MM.1S (cell line): ENCODE results near the gene RAPGEFL1.
"Not testable (repeated sequence)": the region's sequence is repeated elsewhere in the genome, so short reads cannot be mapped to it uniquely, and the experiment has no call there.

Source experiments
- DNase-seq: peaks from one replicate; pipeline ENCODE4 v3.0.0-alpha.2; 2015
- H2AFZ ChIP-seq: fragments of 300-600 bp; sonication (generic); 2 replicates; pipeline ENCODE4 v1.6.0; 2016; ENCODE audit warnings: antibody characterized with exemption, low read length
- H3F3A ChIP-seq: fragments of 300-600 bp; sonication (generic); 2 replicates; pipeline ENCODE4 v1.6.1; 2016; ENCODE audit warnings: mild to moderate bottlenecking, antibody characterized with exemption, low read length, moderate library complexity, mixed read lengths; ENCODE audit not compliant: insufficient read depth
- H3K27ac ChIP-seq: fragments of 300-600 bp; sonication (generic); 2 replicates; pipeline ENCODE4 v1.5.1; 2016; ENCODE audit warnings: mild to moderate bottlenecking, low read length
- H3K27me3 ChIP-seq: fragments of 300-600 bp; sonication (generic); replicated peaks from 2 replicates; pipeline ENCODE4 v1.6.0; 2016; ENCODE audit warnings: low read length; ENCODE audit not compliant: insufficient read depth
- H3K36me3 ChIP-seq: fragments of 300-600 bp; sonication (generic); replicated peaks from 2 replicates; pipeline ENCODE4 v1.6.1; 2016; ENCODE audit warnings: mild to moderate bottlenecking, low read length, mixed read lengths; ENCODE audit not compliant: insufficient read depth
- H3K4me1 ChIP-seq: fragments of 300-600 bp; sonication (generic); 2 replicates; pipeline ENCODE4 v1.6.1; 2016; ENCODE audit warnings: low read length, mixed read lengths
- H3K4me2 ChIP-seq: fragments of 300-600 bp; sonication (generic); 2 replicates; pipeline ENCODE4 v1.6.0; 2016; ENCODE audit warnings: low read depth, low read length
- H3K4me3 ChIP-seq: fragments of 300-600 bp; sonication (generic); 2 replicates; pipeline ENCODE4 v1.5.1; 2016; ENCODE audit warnings: low read length, mixed read lengths
- H3K79me2 ChIP-seq: fragments of 300-600 bp; sonication (generic); 2 replicates; pipeline ENCODE4 v1.6.1; 2016; ENCODE audit warnings: mixed run types, low read length, mixed read lengths
- H3K9ac ChIP-seq: fragments of 300-600 bp; sonication (generic); 2 replicates; pipeline ENCODE4 v1.6.1; 2016; ENCODE audit warnings: low read length, mixed read lengths
- H3K9me2 ChIP-seq: fragments of 300-600 bp; sonication (generic); replicated peaks from 2 replicates; pipeline ENCODE4 v1.6.1; 2016; ENCODE audit warnings: mild to moderate bottlenecking, low read length, mixed read lengths; ENCODE audit not compliant: insufficient read depth
- H3K9me3 ChIP-seq: fragments of 300-600 bp; sonication (generic); replicated peaks from 2 replicates; pipeline ENCODE4 v1.6.1; 2016; ENCODE audit warnings: mild to moderate bottlenecking, low read length, mixed read lengths; ENCODE audit not compliant: insufficient read depth
- H4K20me1 ChIP-seq: fragments of 300-600 bp; sonication (generic); 2 replicates; pipeline ENCODE4 v1.6.1; 2016; ENCODE audit warnings: mild to moderate bottlenecking, low read length, moderate library complexity, mixed read lengths; ENCODE audit not compliant: insufficient read depth
- CTCF ChIP-seq: fragments of 300-600 bp; sonication (generic); IDR thresholded peaks from 2 replicates; pipeline ENCODE4 v1.5.1; 2016; ENCODE audit warnings: antibody characterized with exemption, low read length, mixed read lengths
- EZH2 ChIP-seq: fragments of 300-600 bp; sonication (generic); optimal IDR thresholded peaks from 2 replicates; pipeline ENCODE3; 2017; ENCODE audit warnings: low read depth, mild to moderate bottlenecking, antibody characterized with exemption, low read length, mixed read lengths
- EZH2phosphoT487 ChIP-seq: fragments of 300-600 bp; sonication (generic); IDR thresholded peaks from 2 replicates; pipeline ENCODE4 v1.6.1; 2018; ENCODE audit warnings: antibody characterized with exemption, low read length

Gene RAPGEFL1

DNA sequence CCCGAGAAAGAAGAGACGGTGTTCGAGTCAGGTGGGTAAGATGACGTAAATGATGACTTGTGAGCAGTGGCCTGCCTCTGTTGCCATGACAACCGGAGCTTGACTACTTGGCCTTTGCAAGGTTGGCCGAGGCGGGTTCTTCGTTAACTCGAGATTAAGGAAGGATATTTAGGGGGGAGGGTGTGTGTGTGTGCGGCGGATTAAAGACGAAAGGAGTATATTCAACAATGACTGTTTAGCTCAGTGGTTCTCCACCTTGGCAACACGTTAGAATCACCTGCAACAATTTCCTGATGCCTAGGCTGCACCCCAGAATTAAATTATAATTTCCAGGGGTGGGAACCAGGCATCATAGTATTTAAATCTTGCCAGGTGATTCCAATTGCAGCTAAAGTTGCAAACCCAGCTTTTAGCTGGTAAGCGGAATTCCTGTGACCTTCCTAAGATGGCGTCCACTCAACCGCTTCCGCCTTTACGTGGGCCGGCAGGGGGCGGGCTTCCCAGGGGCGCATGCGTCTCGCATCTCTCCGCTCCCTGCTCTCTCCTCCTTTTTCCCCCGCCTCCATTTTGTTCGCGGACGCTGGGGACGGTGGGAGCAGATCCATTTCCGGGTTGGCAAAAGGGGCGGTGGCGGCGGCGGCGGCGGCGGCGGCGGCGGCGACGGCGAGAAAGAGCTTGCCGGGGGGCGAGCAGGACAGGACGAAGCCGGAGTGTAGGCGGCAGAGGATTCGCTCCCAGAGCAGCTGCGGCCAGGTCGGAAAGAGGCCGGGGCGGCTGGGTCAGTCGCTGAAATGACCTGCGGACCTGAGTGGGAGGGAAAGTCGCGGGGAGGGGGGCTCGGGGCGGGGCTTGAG is 41.7 kb downstream of the RAPGEFL1 start, which contains the start of gene WIPF2:
Gene WIPF2, plus strand, starts transcription at position 565 of the 854 bp plus-strand sequence. CDS start 37,156 bp downstream, outside the sequence.
- H3K4me2 ChIP-seq = peak within 1 kb of the TSS; percentile 84
- peaks cover 33% of the 10 kb centered on the region for H3K79me2 ChIP-seq
- no peaks in the 10 kb centered on the region; the same call in 1 of the 2 replicates for H3K4me1 ChIP-seq
- H3K9ac ChIP-seq = peak within 1 kb of the TSS; percentile 71
- no peaks in the 10 kb centered on the region for H3K27me3 ChIP-seq
- H3K9me3 ChIP-seq = no peaks in the 10 kb centered on the region
- peak; percentile 95 for DNase-seq
- H3K9me2 ChIP-seq = no peaks in the 10 kb centered on the region
- peak within 1 kb of the TSS; percentile 96 for H2AFZ ChIP-seq
- no peaks in the 10 kb centered on the region for H4K20me1 ChIP-seq
- TF ChIP-seq CTCF = peak; percentile 44
- no peak for TF ChIP-seq EZH2
- H3K4me3 ChIP-seq = peak within 1 kb of the TSS; percentile 97
- H3K27ac ChIP-seq = peak within 1 kb of the TSS; percentile 78
- no peaks in the 10 kb centered on the region for H3K36me3 ChIP-seq
- H3F3A ChIP-seq = no peaks in the 10 kb centered on the region

DNA sequence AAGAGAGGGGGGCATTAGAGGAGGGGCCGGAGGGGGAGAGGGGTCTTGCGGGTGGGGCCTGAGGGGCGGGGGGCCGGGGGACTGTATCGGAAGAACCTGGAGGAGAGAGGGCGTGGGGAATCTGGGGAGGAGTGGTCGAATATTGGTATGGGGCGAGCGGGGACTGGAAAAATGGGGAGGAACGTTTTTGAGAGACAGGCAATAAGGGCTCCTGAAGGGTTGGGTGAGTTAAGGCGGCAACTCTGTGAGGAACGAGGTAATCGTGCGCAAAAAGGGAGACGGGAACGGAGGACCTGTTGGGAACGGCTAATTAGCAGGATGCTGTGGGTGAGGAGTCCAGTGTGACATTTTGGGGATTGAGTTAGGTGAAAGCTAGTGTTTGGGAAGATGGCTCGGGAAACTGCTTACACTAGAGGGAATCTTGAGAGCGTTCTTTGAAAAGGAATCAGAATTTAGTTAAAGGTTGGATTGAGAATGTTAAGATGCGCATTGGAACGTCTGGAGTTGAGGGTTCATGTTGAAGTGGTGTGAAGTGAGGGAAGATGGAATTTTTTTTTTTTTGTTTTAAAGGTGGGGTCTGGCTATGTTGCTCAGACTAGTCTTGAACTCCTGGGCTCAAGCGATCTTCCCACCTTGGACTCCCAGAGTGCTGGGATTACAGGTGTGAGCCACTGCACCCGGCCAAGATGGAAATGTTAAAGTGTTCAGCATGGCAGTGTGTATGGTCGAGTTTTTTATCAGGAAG is 42.5 kb downstream of the RAPGEFL1 start:
- no peak for DNase-seq
- no peaks in the 10 kb centered on the region for H3F3A ChIP-seq
- H3K27me3 ChIP-seq = no peaks in the 10 kb centered on the region
- peaks cover 37% of the 10 kb centered on the region for H3K79me2 ChIP-seq
- peak overlapping the region; percentile 84 for H3K4me2 ChIP-seq
- peak overlapping the region; percentile 71 for H3K9ac ChIP-seq
- TF ChIP-seq EZH2phosphoT487 = no peak
- no peak for TF ChIP-seq EZH2
- no peak for TF ChIP-seq CTCF
- peak overlapping the region; percentile 97 for H3K4me3 ChIP-seq
- peak overlapping the region; percentile 78 for H2AFZ ChIP-seq
- no peaks in the 10 kb centered on the region for H3K9me2 ChIP-seq
- H4K20me1 ChIP-seq = no peaks in the 10 kb centered on the region
- no peak overlapping the region for H3K27ac ChIP-seq
- no peaks in the 10 kb centered on the region; the same call in 1 of the 2 replicates for H3K4me1 ChIP-seq
- no peaks in the 10 kb centered on the region for H3K9me3 ChIP-seq
- no peaks in the 10 kb centered on the region for H3K36me3 ChIP-seq

GRCh38 chr17:40224718-40225550 is 47.7 kb downstream of the RAPGEFL1 start:
- Histone ChIP-seq H3K9me2 (no peaks in the 10 kb centered on the region), H3F3A (no peaks in the 10 kb centered on the region), H3K27me3 (no peaks in the 10 kb centered on the region), H3K36me3 (no peaks in the 10 kb centered on the region), H3K79me2 (peaks cover 59% of the 10 kb centered on the region), H3K4me1 (no peaks in the 10 kb centered on the region; the same call in 1 of the 2 replicates), H3K4me2 (no peak overlapping the region), H4K20me1 (no peaks in the 10 kb centered on the region), H2AFZ (no peak overlapping the region), H3K9me3 (no peaks in the 10 kb centered on the region), H3K27ac (no peak overlapping the region), H3K4me3 (no peak overlapping the region), H3K9ac (no peak overlapping the region)
- no peak for TF ChIP-seq EZH2phosphoT487
- TF ChIP-seq EZH2 = no peak
- no peak for TF ChIP-seq CTCF
- no peak for DNase-seq

GRCh38 chr17:40229146-40229545 is 51.9 kb downstream of the RAPGEFL1 start:
- not testable (repeated sequence) for H3K4me3 ChIP-seq, H2AFZ ChIP-seq, H3F3A ChIP-seq, H3K36me3 ChIP-seq, H3K4me2 ChIP-seq, H3K27me3 ChIP-seq, DNase-seq, H3K9ac ChIP-seq, H3K9me3 ChIP-seq, H4K20me1 ChIP-seq, H3K9me2 ChIP-seq, H3K4me1 ChIP-seq, H3K27ac ChIP-seq
- peaks cover 44% of the 10 kb centered on the region for H3K79me2 ChIP-seq
